Measurements from ENCODE around the gene SBSN.

Gene SBSN

DNA sequence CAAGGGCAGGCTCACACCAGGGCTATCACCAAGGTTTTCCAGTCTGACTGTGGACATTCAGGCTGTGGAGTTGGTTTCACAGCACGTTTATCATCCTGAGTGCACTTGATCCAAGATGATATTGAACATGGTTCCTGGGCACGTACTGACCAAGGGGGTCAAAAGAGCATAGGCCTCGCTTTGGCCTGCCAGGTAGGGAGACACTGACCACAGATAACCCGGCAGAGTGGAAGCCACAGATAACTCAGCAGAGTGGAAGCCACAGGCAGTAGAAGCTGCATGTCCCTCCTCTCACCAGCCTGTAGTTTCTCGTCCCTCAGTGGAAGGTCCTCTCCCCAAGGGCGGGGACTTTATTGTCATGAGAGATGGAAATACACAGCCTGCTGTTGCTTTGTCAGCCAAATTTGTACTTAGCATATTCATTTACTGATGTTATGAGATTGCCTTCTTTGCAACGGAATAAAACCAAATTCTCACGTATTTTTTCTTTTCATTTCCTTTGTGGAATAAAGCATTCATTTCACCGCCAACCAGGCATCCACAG, 29.1 kb downstream of the SBSN start:
- Histone ChIP-seq H3K9me3 (no peaks in the 10 kb centered on the region), H3K4me1 (peaks cover 0 to 9% (median 4%) of the 10 kb centered on the region in 4 donors), H3K36me3 (peaks cover 0 to 55% (median 0%) of the 10 kb centered on the region in 3 donors), H3K27ac (no peak overlapping the region), H3K4me3 (no peak overlapping the region), H3K27me3 (peaks cover 0 to 10% of the 10 kb centered on the region in 2 donors)
- intact Hi-C loops (cut with DNase I; ENCODE audit: low total_unique reads): no loop called here
- DNase-seq: no peak
- TF ChIP-seq, protein P1, sequence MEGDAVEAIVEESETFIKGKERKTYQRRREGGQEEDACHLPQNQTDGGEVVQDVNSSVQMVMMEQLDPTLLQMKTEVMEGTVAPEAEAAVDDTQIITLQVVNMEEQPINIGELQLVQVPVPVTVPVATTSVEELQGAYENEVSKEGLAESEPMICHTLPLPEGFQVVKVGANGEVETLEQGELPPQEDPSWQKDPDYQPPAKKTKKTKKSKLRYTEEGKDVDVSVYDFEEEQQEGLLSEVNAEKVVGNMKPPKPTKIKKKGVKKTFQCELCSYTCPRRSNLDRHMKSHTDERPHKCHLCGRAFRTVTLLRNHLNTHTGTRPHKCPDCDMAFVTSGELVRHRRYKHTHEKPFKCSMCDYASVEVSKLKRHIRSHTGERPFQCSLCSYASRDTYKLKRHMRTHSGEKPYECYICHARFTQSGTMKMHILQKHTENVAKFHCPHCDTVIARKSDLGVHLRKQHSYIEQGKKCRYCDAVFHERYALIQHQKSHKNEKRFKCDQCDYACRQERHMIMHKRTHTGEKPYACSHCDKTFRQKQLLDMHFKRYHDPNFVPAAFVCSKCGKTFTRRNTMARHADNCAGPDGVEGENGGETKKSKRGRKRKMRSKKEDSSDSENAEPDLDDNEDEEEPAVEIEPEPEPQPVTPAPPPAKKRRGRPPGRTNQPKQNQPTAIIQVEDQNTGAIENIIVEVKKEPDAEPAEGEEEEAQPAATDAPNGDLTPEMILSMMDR (IDR thresholded peaks at IDR 0.05): no peak

DNA sequence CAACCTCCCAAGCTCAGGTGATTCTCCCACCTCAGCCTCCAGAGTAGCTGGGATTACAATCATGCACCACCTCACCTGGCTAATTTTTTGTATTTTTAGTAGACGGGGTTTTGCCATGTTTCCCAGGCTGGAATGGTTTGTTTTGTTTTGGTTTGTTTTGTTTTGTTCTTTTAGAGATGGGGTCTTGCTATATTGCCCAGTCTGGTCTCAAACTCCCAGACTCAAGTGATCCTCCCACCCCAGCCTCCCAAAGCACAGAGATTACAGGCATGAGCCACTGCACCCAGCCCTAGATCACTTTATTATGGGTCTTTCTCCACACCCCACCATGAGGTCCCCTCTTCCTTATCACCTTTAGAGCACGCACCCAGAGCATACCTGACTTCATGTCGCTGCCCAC, 29.9 kb downstream of the SBSN start:
- H3K4me1 ChIP-seq: peaks cover 0 to 9% (median 4%) of the 10 kb centered on the region in 4 donors

DNA sequence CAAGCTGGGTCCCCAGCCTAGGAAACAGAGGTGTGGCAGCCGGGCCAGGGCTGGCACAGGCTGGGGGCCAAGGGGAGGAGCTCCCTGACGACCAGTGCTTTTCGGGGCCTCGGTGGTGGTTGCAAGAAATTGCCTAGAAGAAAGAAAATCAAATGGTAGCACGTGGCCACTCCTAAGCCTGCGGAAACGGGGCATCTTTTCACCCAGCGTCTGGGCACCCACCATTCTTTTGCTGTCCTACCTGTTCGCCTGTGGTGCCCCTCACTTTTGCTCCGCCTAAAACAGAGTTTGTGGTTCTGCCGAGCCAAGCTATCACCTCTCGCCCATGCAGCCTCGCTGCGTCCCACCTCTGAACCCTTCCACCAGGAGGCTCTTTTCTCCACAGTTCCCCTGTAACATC, 30.7 kb downstream of the SBSN start:
- no peak overlapping the region for H3K27ac ChIP-seq
- peaks cover 0 to 20% of the 10 kb centered on the region in 2 donors for H3K27me3 ChIP-seq
- intact Hi-C loops (cut with DNase I; ENCODE audit: low total_unique reads): no loop called here
- H3K4me1 ChIP-seq: peaks cover 0 to 9% (median 4%) of the 10 kb centered on the region in 4 donors
- H3K36me3 ChIP-seq: peaks cover 0 to 50% (median 0%) of the 10 kb centered on the region in 3 donors
- no peak for DNase-seq
- TF ChIP-seq, protein P1 (IDR thresholded peaks at IDR 0.05): no peak
- no peak overlapping the region for H3K4me3 ChIP-seq
- no peaks in the 10 kb centered on the region for H3K9me3 ChIP-seq

More for the DNA sequence above, 29.9 kb downstream of the SBSN start:
- DNase-seq: no peak
- Histone ChIP-seq H3K4me3 (no peak overlapping the region), H3K27me3 (peaks cover 0 to 15% of the 10 kb centered on the region in 2 donors), H3K27ac (no peak overlapping the region), H3K9me3 (no peaks in the 10 kb centered on the region), H3K36me3 (peaks cover 0 to 55% (median 0%) of the 10 kb centered on the region in 3 donors)
- TF ChIP-seq, protein P1 (IDR thresholded peaks at IDR 0.05): no peak
- intact Hi-C loops (cut with DNase I; ENCODE audit: low total_unique reads): no loop called here

DNA sequence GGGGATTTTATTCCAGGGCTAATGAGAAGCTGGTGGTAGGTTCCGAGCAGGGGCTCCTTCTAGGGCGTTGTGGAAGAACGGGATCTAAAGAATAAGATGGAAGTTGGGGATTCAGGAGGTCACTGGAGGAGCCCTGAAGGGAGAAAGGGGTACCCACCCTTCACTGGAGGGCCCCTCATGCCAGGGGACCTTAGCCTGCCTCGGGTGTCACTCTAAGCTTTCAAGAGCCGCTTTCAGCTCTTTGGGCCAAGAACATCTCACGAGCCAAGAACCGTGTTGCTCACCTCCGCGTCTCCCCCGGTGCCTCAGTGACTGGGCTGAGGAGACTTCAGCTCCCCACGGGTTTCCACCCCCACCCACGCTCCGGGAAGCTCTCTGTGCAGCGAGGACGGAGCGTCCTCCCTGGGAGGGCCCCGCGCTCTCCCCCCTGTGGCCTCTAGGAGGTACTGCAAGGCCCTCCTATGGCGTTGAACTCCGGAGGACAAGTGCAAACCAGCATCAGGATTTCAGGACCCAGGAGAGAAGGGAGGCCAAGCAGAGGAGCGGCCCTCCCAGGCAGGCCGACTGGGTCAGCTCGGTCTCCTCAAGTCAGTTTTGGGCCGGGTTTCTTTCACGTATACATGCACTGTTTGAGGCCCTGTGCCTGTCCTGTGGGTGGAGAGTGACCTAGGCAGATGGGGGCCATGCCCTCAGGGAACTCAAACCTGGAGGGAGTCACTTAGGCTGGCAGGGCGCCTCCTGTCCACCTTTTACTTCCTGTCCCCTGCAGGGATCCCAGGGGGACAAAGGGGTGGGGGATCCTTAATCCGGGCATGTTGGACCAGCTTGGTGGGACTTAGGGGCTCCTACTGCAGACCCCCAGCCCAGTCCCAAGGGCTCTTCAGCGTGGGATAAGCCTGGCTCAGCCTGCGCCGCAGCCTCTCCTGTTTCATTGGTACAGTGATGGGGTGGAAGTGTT, 32.7 kb downstream of the SBSN start:
- Histone ChIP-seq H3K4me1 (peaks cover 0 to 9% (median 4%) of the 10 kb centered on the region in 4 donors), H3K36me3 (peaks cover 0 to 32% (median 0%) of the 10 kb centered on the region in 3 donors), H3K4me3 (no peak overlapping the region), H3K27me3 (peaks cover 0 to 28% of the 10 kb centered on the region in 2 donors), H3K9me3 (no peaks in the 10 kb centered on the region), H3K27ac (no peak overlapping the region)
- peak in 1 of 2 donors; percentile 35 for DNase-seq
- TF ChIP-seq, protein P1 (IDR thresholded peaks at IDR 0.05): peak; percentile 86 to 99
- intact Hi-C loops (cut with DNase I; ENCODE audit: low total_unique reads): no loop called here

DNA sequence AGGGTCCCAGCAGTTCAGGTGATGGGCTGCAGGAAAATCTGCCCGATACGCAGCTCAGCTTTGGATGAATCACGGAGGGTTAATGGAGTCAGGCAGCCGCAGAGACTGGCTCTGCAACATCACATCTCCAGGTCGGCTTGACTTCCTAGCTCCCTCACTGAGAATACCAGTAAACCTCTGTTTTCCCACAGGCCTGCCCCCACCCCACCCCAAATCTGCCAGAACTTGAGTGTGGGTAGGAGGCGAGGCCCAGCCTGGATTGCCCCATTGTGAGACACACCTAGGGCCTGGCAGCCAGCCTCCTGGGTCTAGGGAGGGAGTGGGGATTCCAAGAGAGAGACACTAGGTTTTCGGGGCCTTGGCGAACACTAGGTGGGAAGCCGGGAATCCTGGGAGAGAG, 34.1 kb downstream of the SBSN start:
- Histone ChIP-seq H3K27ac (no peak overlapping the region), H3K9me3 (no peaks in the 10 kb centered on the region), H3K4me3 (no peak overlapping the region), H3K4me1 (peaks cover 0 to 9% (median 4%) of the 10 kb centered on the region in 4 donors), H3K27me3 (peaks cover 0 to 34% of the 10 kb centered on the region in 2 donors), H3K36me3 (peaks cover 0 to 18% (median 0%) of the 10 kb centered on the region in 3 donors)
- intact Hi-C loops (cut with DNase I; ENCODE audit: low total_unique reads): loop anchor here (5.0 kb wide), 1 partner anchor 222 kb away; no protein-coding TSS in a partner anchor
- TF ChIP-seq, protein P1 (IDR thresholded peaks at IDR 0.05): no peak
- peak in 1 of 2 donors; percentile 39 for DNase-seq

Data from tibial artery (tissue), 4 donors.